ENCODE measurements around the gene ANKRD34A.

ANKRD34A gene

DNA sequence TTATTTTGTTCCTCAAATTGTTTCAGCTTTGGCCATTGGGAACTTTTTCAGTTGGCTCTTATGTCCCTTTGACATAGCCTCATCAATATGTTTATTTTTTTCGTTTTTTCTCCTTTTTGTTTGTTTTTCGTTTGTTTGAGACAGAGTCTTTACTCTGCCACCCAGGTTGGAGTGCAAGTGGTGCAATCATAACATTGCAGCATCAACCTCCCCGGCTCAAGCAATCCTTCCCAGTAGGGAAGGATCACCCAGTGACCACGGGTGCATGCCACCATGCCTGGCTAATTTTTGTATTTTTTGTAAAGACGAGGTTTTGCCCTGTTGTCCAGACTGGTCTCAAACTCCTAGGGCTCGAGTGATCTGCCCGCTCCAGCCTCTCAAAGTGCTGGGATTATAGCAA is 8.2 kb upstream of the ANKRD34A start:
- DNase-seq (ENCODE audit: low spot score) = no peak

DNA sequence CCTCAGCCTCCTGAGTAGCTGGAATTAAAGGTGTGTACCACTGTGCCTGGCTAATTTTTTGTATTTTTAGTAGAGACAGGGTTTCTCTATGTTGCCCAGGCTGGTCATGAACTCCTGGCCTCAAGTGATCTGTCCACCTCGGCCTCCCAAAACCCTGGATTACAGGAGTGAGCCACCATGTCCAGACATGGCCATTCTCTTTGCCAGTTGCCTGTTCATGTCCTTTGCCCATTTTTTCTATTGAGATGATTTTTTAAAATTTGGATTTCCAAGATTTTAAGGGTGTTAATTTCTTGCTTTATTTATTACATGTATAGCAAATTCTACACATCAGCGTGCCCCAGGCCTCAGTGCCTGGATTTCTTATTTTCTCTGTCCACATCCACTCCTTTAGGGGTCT is 2.9 kb upstream of the ANKRD34A start:
- DNase-seq (ENCODE audit: low spot score) = no peak

DNA sequence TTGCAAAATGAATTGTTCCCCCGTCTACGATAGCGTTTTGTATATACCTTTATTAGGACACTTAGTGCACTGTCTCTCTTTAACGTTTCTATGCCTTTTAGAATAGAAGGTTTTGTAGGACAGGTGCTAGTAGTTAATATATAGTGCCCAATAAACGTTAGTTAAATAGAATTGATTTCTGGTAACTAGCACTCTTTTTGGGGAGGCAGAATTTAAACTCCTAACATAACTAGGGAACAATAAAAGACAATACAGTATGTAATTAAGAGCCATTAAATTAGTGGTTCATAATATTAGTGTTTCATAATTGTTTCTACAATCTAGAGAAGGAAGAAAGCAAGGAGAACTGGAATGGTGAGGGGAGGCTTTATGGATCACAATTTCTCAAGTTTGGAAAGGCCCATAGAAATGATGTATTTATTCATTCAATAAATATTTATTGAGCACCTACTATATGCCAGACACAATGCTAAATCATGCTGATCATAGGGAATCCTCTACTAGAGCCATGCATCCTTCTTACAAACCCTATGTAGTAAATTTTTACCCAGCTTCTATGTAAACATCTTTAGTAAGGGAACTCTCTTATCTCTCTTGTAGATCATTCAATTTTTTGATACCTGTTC is 857 bp upstream of the ANKRD34A start:
- DNase-seq (ENCODE audit: low spot score) = no peak

- DNase-seq (ENCODE audit: low spot score) = no peak
Measured at GRCh38 chr1:145963265-145964019, 933 bp downstream of the ANKRD34A start.

GRCh38 chr1:145962157-145963102 is 1.9 kb downstream of the ANKRD34A start:
- DNase-seq (ENCODE audit: low spot score) = peak; percentile 45

DNA sequence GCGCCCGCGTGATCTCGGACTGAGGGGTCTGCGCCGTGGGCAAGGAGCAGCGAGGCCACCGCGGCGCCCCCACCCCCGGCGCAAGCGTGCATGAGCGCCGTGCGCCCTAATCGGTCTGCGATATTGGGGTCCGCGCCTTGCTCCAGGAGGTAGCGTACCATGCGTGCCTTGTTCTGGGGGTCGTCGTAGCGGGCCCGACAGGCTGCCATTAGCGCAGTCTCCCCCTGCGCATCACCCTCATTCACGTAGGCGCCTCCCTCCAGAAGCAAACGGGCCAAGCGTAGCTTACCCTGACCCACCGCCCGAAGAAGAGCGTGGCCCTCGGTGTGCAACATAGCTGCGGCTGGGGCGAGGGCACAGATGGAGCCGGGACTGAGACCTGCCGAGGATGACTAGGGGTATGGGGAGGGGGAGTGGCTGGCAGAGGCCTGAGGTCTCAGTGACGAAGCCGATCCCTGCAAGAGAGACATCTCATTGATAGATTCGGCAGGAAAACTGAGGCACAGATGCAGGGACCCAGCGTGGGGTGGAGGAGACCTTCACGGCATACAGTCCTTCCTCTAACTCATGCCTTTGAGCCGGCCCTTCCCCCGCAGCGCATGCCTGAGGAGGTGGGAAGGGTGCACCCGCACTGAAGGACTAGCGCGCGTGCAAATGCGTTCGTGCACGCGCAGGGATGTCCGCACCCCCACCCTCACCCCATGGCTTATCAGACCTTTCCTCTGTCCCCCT is 2.8 kb downstream of the ANKRD34A start:
- no peak for DNase-seq (ENCODE audit: low spot score)

GRCh38 chr1:145961109-145961424 is 3.3 kb downstream of the ANKRD34A start:
- no peak for DNase-seq (ENCODE audit: low spot score)

- peak; percentile 93 for DNase-seq (ENCODE audit: low spot score)
Measured at GRCh38 chr1:145960468-145961108, 3.8 kb downstream of the ANKRD34A start.

DNA sequence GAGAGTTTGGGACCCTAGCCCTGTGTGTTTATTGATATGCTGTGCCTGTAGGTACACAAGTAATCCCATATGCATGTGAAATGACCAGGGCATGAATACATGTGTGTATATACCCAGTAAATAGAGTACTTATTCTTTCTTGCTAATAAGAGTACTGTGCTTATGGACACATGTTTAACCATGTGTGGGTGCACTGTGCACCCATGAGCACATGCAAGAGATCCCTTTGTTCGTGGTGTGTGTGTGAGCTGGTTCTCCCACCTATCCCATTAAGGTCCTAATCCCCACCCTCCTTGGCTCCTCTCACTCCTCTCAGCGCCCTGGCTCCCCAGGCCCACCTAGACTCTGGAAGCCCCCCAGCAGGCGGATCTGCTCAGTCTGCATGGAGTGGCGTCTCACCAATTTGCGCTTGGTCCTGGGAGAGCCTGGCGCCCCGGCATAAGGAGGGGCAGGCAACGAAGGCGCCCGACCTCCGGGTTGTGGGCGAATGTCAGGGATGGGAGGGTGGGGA is 4.4 kb downstream of the ANKRD34A start:
- no peak for DNase-seq (ENCODE audit: low spot score)

DNA sequence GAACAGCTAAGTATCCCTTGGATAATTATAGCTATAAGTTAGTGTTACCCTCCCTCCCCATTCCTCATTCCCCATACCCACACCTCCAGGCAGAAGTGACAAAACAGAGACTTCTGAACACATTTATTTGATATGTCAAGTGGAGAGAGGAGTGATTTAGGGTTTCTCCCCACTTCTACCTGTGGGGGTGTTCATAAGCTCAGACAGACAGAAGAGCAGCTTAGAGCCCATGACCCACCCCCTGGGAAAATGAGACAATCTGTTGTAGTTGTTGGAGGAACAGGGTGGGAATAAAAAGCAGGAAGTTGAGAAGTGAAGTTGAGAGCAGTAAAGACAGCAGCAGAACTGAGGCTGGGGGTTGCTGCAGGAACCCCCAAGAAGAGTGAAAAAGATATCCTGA is 5.0 kb downstream of the ANKRD34A start:
- no peak for DNase-seq (ENCODE audit: low spot score)

GRCh38 chr1:145958734-145959133 is 5.6 kb downstream of the ANKRD34A start:
- no peak for DNase-seq (ENCODE audit: low spot score)

- DNase-seq (ENCODE audit: low spot score) = peak; percentile 98
Measured at GRCh38 chr1:145957443-145958319, 6.7 kb downstream of the ANKRD34A start, which contains the start of gene LIX1L. Gene LIX1L, minus strand, starts transcription at chr1:145958017. Its CDS starts 90 bp downstream, at chr1:145957927.

DNA sequence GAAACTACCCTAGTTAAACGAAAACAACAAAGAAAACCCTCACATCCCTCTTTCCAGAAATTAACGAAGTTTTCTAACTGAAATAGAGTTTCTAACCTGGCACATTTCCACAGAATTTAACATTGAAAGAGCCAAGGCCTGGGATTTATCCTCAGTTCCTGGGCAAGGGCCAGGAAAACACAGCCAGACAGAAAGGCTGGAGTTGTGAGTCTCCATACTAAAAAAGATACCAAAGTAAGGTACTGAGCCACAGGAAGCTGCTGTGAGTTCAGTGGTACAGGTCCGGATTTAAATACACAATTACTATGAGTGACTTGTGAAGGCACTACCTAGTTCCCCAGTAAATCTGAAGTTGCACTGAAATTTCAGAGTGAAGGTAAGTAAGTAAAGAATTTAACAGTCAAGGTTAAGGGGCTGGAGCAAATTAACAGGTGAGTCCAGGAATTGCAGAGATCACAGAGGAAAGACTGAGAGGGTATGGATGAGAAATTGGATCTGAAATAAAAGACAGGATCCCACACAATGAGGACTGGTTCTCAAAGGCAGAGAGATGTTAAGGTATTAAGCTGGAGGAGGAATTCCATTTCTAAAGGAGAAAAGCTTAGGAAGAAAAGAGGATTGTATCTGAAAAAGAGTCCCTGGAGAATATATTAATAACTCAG is 7.5 kb downstream of the ANKRD34A start:
- DNase-seq (ENCODE audit: low spot score) = peak; percentile 23

- no peak for DNase-seq (ENCODE audit: low spot score)
Measured at GRCh38 chr1:145956361-145956760, 8.0 kb downstream of the ANKRD34A start.

DNA sequence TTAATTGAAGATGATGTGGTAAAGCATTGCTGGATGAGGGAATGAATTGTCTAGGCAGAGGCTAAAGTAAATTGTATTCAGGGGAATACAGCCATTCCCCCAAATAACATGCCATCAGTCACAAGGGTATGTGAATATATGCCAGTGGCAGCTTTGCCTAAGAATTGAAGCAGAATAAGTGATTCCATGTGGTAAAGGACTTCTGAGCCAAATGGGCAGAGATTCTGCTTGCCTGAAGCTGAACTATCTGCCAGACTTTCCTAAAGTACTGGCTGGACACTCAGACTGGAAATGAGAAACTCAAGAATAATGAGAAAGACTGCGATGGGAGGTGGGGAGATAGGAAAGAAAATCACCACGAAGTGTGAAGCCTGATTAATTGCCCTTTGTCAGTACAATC is 8.9 kb downstream of the ANKRD34A start:
- no peak for DNase-seq (ENCODE audit: low spot score)

- DNase-seq (ENCODE audit: low spot score) = no peak
Measured at GRCh38 chr1:145953861-145954260, 10.5 kb downstream of the ANKRD34A start.

- DNase-seq (ENCODE audit: low spot score) = no peak
Measured at GRCh38 chr1:145952903-145953302, 11.5 kb downstream of the ANKRD34A start.

GRCh38 chr1:145951526-145951925 is 12.8 kb downstream of the ANKRD34A start:
- DNase-seq (ENCODE audit: low spot score) = no peak

DNA sequence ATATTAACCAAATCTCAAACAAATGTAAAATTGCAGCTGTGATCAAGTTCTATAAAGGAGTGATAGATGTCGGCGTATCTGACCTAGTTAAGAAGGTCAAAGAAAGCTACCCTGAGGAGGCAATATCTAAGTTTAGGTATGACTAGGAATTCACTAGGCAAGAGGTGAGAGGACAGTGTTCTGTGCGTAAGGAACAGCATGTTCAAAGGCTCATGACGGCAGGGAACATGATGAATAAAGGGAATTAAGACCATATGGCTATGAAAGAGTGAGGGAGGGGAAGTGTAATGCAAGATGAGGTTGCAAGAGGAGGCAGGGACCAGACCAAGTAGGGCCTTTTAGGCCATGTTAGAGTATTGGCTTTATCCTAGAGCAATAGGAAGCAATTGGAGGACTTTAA is 15.2 kb downstream of the ANKRD34A start:
- DNase-seq (ENCODE audit: low spot score) = no peak
